A172 (cell line): ENCODE results near the gene RBPJ. TPM values are rescaled to one million over a fixed set of nuclear protein-coding genes. Genes with fewer than 3 reads are reported as not detected.

ENCODE experiments used
- DNase-seq: peaks from one replicate; pipeline ENCODE4 v3.0.0-alpha.2; 2015; ENCODE audit warnings: low spot score
- total RNA-seq: library from RNA; depleted of rRNA; stranded (reverse); fragments of >200 nt; shearing (Covaris generic); gene quantifications from 2 replicates; pipeline ENCODE4 v1.2.3, GENCODE V29; 2014

The RBPJ gene
- total RNA-seq, 1 experiment from 2014 or later: 31.1 TPM

DNA sequence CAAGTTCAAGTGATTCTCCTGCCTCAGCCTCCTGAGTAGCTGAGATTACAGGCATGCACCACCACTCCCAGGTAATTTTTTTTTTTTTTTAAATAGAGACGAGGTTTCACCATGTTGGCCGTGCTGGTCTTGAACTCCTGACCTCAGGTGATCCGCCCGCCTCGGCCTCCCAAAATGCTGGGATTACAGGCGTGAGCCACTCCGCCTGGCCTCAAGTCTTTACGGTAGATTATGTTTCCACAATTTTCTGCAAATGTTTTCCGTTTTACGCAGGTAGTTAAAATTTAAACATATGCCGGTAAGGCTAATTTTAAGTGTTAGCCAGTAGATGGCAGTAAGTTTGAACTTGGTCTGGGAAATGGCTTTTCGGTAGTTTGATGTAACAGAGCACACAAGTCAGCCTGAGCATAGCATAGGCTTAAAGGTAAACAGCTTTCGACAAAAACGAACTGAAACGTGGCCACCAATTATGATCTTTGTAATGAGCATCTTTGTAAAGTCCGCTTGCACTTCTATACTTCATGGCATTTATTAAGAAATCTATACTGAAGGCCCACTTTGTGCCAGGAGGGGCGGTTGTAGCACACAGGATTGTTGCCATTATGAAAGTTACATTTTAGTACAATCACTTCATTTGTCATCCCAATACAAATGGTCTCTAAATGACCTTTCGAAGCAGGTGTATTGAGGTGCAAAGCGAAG, 138.4 kb downstream of the RBPJ start:
- DNase-seq: peak; percentile 32

DNA sequence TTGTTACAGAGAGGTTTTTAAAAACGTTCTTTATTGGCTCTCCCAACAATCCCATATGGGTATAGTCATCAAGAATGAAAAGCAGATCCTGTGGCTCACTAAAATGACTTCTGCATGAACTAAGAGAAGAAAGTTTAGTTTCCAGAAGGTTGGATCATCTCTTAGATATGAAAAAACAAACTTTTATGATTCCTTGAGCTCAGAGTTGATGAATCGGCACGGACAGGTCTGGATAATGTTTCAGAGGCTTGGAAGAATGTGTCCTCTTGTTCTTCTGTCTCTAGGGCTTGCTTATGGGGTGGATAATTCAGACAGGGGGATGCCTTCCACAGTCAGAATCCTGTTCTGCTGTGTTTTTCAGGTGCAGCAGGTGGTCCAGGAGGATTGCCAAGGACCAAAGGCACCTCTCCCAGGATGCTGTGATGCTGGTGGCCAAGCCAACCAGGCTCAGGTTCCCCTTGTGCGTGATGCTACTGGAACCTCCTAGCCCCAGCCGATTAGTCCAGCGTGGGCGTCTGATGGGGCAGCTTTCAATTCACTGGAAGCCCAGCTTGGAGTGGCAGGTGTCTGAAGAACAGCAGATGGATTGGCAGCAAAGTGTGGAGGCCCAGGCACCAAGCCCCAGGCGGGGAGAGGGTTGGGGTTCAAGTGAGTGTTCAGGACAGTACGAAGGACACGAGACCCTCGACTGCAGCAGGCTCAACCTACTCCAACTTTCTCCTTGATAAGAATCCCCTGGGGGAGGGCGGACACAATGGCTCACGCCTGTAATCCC, 139.1 kb downstream of the RBPJ start:
- DNase-seq: no peak

DNA sequence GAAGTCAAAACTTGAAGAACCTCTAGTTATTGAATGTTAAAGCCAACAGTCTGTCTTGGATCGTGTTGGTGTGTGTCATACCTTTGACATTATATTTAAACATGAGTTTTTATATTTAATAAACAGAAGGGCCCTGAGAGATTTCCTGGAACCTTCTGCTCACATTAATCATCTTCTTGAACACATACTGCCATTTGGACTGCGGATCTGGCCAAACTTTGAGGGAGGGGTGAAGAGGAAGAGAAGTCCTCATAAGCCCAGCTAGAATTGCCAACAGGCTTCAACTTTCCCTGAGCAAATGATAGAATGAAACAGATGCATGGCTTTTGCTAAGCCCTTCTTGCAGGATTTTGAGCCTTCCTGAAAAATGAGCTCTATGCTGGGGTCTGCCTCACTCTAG, 142.1 kb downstream of the RBPJ start:
- no peak for DNase-seq

DNA sequence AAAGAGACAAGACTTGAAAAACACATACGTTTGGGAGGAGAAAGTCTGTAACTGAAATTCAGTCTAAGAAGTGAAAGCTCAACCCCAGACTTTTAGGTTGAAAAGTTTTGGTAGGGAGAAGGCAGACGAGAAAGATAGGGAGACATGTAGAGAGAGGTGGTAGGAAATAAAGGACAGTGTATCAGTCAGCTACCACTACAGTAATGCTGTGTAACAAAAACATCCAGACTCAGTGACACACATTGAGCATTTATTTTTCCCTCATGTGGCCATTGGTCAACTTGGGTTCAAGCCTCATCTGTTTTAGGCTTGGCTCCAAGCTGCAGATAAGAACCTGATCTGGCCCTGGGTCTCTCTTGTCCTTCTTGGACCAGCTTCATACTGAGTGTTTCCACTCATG, 142.6 kb downstream of the RBPJ start:
- DNase-seq: no peak

DNA sequence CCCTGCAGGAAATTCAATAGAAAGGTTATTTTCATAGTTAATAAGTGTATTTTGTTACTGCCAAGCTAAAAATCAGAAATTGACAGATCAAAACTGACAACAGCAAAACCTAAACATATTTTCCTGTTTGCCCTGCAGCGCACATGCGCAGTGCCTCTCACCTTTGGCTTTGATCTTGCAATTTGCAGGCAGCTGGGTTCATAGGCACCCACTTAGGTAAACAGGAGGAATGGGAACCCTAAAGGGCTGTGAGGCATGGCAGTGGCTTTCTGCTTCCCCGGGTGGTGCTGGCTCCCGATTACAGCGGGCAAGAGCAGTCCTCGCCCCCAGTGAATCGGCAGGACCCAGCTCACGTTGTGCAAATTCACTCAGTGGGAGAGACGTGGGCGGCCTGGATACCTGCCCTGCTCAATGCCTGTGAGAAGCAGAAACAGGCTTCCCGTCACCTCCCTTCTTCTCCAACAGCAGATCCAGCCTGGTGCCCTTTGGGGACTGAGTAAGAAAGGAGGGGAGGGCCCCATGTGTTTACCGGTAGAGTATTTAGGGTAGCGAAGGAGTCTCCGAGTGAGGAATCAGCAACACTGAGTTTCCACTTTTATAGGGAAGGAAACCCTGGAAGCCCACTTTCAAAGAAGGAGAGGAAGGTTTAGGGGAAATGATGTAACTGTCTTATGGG, 143.7 kb downstream of the RBPJ start:
- no peak for DNase-seq

DNA sequence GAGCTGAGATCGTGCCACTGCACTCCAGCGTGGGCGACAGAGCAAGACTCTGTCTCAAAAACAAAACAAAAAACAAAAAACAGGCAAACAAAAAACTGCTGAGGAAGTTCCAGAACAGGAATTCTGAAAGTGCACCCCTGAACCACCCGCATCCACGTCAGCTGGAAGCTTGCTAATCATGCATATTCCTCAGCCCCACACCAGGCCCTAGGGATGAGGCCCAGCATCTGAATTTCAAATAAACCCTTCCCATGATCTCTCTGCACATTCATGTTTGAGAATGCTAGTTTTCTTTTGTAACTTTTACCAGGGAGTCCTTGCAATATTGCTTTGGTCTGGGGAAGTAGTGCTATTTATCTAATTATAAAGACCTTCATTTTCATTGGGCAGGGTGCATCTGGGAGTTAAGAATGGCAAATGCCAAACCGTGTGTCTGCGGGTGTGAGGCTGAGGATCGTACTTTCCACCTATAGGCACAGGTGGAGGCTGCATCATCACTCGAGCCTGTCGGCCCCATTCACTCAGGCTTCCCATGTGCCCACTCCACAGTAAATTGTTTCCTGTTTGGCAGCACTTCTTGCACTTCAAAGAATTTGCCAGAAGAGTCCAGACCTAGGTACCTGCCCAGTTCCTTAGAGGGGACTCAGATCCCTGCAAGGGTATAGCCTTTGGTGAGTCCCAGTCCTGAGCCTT, 145.9 kb downstream of the RBPJ start:
- no peak for DNase-seq

DNA sequence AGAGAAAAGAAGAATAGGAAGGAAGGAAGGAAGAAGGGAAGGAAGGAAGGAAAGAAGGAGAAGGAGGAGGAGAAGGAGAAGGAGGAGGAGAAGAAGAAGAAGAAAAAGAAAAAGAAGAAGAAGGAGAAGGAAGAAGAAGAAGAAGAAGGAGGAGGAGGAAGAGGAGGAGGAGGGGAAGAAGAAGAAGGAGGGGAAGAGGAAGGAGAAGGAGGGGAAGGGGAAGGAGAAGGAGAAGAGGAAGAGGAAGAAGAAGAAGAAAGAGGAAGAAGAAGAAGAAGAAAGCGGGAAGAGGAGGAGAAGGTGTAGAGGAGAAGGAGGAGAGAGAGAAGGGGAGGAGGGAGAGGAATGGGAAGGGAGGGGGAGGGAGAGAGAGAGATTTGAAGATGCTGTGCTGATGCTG, 146.9 kb downstream of the RBPJ start:
- DNase-seq: no peak

DNA sequence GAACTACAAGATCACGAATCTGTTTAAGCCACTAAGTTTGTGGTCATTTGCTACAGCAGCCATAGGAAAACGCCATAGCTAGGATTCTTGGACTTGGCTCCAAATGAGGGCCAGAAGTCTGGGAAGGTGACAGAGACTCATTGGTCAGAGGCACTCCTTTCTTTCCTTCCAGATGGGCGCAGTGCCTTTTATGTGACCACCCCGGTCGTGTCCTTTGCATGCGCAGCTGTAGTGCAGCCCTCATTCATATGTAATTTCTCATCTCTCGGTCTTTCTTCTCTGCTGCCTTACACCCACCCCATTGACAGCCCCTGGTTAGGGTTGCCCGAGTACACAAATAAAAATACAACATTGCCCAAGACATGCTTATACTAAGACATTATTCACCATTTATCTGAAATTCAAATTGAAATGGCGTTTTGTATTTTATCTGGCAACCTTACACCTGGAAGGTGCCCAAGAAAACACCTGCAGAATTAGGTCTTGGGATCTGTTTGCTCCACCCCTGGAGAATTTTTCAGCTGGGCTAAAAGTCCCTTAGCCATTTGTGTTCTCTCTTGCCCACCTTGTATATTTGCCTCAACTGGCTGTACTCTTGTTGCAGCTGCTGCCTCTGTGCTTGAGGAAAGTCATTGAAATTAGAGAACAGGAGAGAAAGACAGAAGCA, 147.6 kb downstream of the RBPJ start:
- no peak for DNase-seq

DNA sequence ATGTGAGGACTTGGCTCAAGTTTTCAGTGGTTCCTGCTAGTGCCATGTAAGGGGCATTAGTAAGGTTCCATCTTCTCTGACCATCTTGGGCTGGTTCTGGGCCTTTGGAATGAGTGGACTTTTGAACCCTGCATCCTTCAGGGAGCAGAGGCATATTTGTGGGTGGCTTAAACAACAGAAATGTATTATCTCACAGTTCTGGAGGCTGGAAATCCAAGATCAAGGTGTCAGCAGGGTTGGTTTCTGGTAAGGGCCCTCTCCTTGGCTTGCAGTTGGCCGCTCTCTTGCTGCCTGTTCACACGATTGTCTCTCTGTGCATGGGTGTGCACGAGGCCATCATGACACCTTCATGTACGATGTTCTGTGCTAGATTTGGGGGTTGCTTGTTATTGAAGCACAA, 148.2 kb downstream of the RBPJ start:
- no peak for DNase-seq

DNA sequence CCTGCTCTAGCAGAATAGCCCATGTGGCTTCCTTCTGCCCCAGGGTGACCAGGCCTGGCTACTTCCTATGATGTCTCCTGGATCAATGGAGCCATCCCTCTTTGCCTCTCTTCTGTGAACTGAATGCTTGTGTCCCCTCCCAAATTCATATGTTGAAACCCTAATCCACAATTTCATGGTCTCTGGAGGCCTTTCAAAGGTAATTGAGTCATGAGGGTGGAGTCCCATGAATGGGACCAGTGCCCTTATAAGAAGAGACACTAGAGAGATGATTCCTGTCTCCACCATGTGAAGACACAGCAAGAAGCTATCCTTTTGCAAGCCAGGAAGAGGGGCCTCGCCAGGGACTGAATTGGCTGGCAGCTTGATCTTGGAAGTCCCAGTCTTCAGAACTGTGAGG, 151.1 kb downstream of the RBPJ start:
- no peak for DNase-seq

DNA sequence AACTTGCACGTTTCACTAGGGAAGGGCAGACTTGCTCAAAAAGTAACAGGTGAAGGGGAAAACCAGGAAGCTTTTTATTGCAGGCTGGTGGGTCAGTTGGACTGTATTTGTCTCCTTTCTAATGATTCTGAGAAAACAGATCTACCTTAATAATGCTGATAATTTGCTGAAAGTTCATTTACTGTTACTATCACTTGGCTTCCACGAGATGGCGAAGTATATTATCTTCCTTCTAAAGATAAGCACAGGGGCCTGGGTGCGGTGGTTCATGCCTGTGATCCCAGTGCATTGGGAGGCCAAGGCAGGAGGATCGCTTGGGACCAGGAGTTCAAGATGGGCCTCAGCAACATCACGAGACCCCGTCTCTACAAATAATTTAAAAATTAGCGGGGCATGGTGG, 153.1 kb downstream of the RBPJ start:
- DNase-seq: no peak

DNA sequence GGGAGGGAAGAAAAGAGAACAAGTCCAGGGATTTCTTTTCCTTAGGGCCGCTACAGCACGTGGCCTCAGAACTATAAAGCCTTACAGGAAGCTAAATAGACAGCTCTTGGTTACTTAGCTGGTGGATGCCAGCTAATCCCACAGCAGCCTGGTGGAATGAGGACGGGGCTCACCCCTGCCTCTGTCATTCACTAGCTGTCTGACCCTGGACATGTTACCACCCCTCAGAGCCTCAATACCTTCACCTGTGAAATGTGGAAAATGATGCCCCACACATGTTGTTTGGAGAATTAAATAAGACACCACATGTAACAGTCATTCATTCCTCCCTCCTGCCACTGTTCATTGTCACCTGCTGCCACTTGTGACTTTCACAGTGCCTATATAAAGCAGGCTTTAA, 153.7 kb downstream of the RBPJ start:
- no peak for DNase-seq

DNA sequence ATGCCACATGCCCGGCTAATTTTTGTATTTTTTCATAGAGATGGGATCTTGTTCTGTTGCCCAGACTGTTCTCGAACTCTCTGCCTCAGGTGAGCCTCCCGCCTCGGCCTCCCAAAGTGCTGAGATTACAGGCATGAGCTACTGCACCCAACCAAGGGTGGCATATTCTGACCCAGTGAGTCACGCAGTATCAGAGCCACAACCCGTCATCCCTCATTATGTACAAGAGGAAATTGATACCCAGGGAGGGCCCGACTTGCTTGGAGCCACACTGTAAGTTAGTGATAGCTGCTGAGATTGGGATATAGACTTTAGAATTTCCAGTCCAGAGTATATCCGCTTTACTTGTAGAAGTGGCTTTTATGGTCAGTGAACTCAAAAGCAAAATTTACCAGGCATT, 154.9 kb downstream of the RBPJ start:
- no peak for DNase-seq

DNA sequence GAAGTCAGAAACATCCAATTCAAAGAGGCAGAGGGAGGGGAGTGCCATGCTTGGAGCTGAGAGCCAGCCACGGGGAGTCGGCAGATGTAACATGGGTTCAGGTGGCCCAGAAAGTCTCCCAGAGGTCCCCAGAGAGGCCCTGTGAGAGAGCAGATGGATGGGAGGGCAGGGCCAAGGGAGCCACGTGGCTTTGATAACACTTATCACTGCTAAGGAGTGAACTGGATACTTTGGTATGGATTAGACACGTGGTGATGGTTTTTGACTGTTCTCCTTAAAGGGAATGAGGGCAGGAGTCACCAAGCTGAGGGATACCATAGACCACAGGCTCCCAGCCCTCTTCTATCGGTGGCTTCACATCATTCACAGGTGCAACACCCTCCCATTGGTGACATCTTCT, 155.7 kb downstream of the RBPJ start:
- DNase-seq: no peak

DNA sequence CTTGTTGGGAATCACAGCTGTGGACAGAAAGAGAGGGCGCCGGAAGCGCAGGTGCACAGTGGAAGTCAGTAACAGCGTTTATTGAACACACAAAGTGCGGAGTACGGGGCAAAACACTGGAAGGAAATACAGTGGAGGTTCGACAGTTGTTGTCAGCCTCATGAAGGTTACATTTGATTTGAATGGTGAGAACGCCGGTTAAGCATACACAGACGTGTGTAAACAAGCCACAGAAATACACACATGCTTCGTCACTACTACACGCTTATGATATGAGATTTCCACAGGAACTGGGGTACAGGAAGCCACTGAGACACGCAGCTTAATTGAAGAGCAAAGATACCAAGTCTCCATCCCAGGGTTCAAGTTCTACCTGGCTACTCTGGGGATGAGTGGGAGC, 157.5 kb downstream of the RBPJ start:
- DNase-seq: no peak

DNA sequence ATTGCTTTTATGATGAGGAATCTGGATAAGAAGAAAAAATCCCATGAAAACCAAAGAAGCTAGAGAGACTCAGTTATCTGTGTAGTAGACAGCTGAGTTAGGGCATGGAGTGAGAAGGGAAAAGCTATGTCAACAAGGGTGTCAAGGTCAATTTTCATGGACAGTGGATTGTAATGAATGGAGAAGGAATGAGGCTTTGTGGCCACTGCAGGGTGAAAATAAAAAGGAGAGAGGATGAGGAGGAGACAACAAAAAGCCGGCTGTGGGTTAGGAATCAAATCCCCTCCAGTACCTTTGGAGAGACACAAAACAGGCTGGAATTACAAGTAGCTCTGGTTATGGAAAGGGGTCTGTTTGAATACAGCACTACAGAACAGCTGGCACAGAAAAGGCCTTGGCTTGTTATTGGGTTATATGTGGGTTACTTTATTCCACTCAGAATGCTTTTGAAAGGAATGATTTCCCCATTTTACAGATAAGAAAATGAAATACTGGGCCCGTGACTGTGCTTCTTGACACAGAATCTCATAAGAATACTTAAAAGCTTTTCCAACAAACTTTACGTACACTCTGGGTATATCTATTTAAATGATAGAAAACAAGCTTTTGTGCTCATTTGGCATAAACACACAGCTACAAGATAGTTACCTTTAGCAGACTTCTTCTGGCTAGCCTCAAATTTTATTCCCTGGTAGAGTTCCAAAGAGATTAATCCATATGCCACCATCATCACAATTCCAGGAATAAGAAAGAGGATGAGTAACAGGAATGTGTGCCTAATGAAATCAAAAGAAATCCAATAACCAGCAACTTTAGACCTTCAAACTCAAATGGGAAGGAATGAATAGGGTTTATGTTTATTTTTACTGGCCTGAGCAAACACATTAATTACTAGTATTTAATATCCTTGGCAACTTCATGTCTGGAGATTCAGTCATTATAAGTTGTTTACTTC, 162.0 kb downstream of the RBPJ start:
- DNase-seq: no peak

DNA sequence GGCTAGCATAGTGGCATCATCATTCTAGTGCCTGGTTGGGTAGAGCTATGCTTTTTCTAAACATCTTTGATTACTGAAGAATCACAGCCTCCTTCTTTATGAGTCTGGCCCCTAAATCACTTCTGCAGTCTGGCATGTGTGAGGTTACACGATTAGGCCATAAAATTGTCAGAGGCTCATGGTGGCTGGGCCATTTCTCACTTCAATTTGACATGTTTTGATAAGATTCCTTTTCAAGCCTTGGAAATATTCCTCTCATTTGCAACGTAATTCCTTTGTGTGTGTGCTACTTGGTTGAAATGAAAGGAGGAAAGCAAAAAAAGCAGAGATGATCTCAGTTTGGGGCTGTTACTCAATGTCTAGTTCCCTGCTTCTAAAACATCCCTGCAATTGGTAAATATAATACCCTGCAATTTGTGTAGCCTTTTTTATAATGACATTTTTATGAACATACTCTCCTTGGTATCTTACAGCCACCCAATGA, 163.3 kb downstream of the RBPJ start:
- DNase-seq: peak; percentile 30

DNA sequence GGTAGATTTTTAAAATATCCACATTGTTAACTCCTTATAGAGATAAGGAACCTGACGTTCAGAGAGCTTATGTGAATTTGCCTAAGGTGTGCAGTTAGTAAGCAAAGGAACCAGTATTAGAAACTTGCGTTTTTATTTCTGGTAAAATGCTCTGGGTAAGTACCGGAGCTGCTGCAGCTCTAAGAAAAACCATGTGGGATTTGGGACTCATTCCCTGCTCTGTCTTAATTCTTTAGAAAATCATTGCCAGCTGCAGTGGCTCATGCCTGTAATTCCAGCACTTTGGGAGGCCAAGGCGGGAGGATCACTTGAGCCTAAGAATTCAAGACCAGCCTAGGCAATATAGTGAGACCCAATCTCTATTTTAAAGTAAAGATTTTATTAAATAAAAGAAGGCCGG, 163.7 kb downstream of the RBPJ start:
- no peak for DNase-seq
